Right lobe of liver (tissue), 6 donors: ENCODE results near the gene DYNC2I2. TPM values are rescaled to one million over a fixed set of nuclear protein-coding genes. Genes with fewer than 3 reads are reported as not detected.

ENCODE experiments used
- ATAC-seq, 4 donors: fragments of 200-7000 bp; cut with Tn5 transposase; one replicate each; pipeline ENCODE4 v1.9.1; 2020; ENCODE audit warnings: mild to moderate bottlenecking in 4 of 4, moderate library complexity in 4 of 4
- DNase-seq, 3 donors: peaks; one replicate each; pipeline ENCODE4 v3.0.0-alpha.2; 2020
- H3K27ac ChIP-seq, 3 donors: fragments of 200-600 bp; one replicate each; pipeline ENCODE4 v1.8.0; 2022
- H3K27me3 ChIP-seq, 2 donors: fragments of 200-600 bp; one replicate each; pipeline ENCODE4 v1.8.0; 2022
- H3K36me3 ChIP-seq, 4 donors: fragments of 200-600 bp; sonication (generic) in 1 of 4; one replicate each; pipeline versions ENCODE4 v1.5.1 to v1.8.0; 2017 to 2022; ENCODE audit warnings: control low read depth in 1 of 4
- H3K4me1 ChIP-seq, 4 donors: fragments of 200-600 bp; sonication (generic) in 1 of 4; one replicate each; pipeline versions ENCODE4 v1.5.1 to v1.8.0; 2017 to 2022; ENCODE audit warnings: control low read depth in 1 of 4
- H3K4me3 ChIP-seq, 3 donors: fragments of 200-600 bp; one replicate each; pipeline ENCODE4 v1.8.0; 2022
- H3K9me3 ChIP-seq, 4 donors: fragments of 200-600 bp; sonication (generic) in 1 of 4; one replicate each; pipeline versions ENCODE4 v1.5.1 to v1.8.0; 2017 to 2022; ENCODE audit warnings: control low read depth in 1 of 4
- POLR2A ChIP-seq: fragments of 450-650 bp; IDR thresholded peaks from one replicate; pipeline ENCODE4 v1.6.1; 2017; ENCODE audit warnings: antibody characterized with exemption, mild to moderate bottlenecking
- WGBS: methylation state at CpG from one replicate; pipeline ENCODE4 v1.1.6; 2018; ENCODE audit warnings: low coverage, low lambda C conversion rate; ENCODE audit not compliant: insufficient coverage; ENCODE audit errors: missing lambda C conversion rate; 5-methylcytosine and 5-hydroxymethylcytosine counted together
- intact Hi-C, 2 donors: fragments of 100-400 bp; cut with DNase I; formaldehyde crosslinking; loops; one replicate each; pipeline versions ENCODE4 v1.11.2 to v1.14.1; 2022
- total RNA-seq, 6 experiments: library from RNA; depleted of rRNA in 2 of 6; stranded (reverse); fragments of >200 nt in 2 of 6; fragmentation: NEBNext Ultra II Directional in 3 of 6; extraction: Animal tissue kit (Norgen Biotek cat#: 25700) in 3 of 6; gene quantifications; one replicate each; pipeline versions ENCODE4 v1.1.0 to v1.2.4, GENCODE V29; 2016 to 2023
- TF ChIP-seq, protein P1 (sequence below), 4 donors: fragments of 200-600 bp in 3 of 4; fragments of 450-650 bp in 1 of 4; IDR thresholded peaks; one replicate each; pipeline versions ENCODE4 v1.5.1 to v1.8.0; 2016 to 2022; ENCODE audit warnings: antibody characterized with exemption in 4 of 4, mild to moderate bottlenecking in 2 of 4
- donor health status: DM: no; HTN: yes; CAD: no.
- donor health status: DM: no; HTN: no; CAD: no.
- donor health status: DM: no; HTN: no; CAD: no.
- donor health status: DM: no; HTN: yes; CAD: no.
- donor health status: DM: no; HTN: yes; CAD: no.

DYNC2I2 gene
- total RNA-seq, 6 experiments from 2014 or later = 11.8 to 23.9 (median 18.8) TPM

DNA sequence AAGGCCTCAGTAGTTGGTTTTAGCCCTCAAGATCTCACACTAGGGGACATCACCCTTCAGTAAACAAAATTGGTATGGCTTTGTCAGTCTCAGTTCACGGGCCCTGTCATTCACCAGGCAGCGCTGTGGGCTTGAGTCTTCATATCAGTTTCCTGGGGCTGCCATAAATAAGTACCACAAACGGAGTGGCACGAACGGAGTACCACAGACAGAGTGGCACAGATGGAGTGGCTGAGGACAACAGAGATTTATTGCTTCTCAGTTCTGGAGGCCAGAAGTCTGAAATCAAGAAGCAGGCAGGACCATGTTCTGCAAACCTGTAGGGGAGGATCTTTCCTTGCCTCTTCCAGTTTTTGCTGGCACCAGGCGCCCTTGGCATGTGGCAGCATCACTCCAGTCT, 37.5 kb downstream of the DYNC2I2 start:
- H3K36me3 ChIP-seq = peaks cover 4 to 83% (median 63%) of the 10 kb centered on the region in 4 donors
- H3K27ac ChIP-seq = no peak overlapping the region
- no CpG with 5 or more reads among the region's 6 CpGs for WGBS
- peaks cover 0 to 5% (median 0%) of the 10 kb centered on the region in 4 donors for H3K4me1 ChIP-seq
- TF ChIP-seq POLR2A = no peak
- TF ChIP-seq, protein P1, sequence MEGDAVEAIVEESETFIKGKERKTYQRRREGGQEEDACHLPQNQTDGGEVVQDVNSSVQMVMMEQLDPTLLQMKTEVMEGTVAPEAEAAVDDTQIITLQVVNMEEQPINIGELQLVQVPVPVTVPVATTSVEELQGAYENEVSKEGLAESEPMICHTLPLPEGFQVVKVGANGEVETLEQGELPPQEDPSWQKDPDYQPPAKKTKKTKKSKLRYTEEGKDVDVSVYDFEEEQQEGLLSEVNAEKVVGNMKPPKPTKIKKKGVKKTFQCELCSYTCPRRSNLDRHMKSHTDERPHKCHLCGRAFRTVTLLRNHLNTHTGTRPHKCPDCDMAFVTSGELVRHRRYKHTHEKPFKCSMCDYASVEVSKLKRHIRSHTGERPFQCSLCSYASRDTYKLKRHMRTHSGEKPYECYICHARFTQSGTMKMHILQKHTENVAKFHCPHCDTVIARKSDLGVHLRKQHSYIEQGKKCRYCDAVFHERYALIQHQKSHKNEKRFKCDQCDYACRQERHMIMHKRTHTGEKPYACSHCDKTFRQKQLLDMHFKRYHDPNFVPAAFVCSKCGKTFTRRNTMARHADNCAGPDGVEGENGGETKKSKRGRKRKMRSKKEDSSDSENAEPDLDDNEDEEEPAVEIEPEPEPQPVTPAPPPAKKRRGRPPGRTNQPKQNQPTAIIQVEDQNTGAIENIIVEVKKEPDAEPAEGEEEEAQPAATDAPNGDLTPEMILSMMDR (IDR thresholded peaks at IDR 0.05) = no peak
- no peak overlapping the region for H3K4me3 ChIP-seq
- no peaks in the 10 kb centered on the region for H3K27me3 ChIP-seq
- ATAC-seq (no peak), DNase-seq (no peak)
- no peaks in the 10 kb centered on the region for H3K9me3 ChIP-seq
- intact Hi-C loops = no loop called here

DNA sequence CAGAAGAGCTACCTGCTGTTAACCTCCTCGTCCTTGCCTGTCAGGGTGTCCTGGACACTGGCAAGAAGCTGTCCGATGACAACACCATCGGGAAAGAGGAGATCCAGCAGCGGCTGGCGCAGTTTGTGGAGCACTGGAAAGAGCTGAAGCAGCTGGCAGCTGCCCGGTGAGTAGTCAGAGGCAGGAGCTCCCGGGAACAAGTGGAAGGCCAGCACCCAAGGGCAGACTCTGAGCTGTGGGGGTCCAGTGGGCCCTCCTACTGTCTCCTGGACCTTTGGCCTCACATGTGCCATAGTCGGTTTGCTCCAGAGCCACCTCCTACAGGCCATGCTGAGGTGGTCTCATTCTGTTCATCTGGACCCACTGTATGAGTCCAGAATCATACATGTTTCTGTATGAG, 38.7 kb downstream of the DYNC2I2 start:
- DNase-seq (no peak), ATAC-seq (peak in 1 of 4 donors; percentile 17)
- no peaks in the 10 kb centered on the region for H3K4me1 ChIP-seq
- H3K36me3 ChIP-seq = peaks cover 4 to 95% (median 70%) of the 10 kb centered on the region in 4 donors
- intact Hi-C loops = no loop called here
- H3K27me3 ChIP-seq = no peaks in the 10 kb centered on the region
- H3K27ac ChIP-seq = no peak overlapping the region
- no peaks in the 10 kb centered on the region for H3K9me3 ChIP-seq
- 100% methylated on average over 3 of the region's 8 CpGs for WGBS
- no peak overlapping the region for H3K4me3 ChIP-seq
- no peak for TF ChIP-seq POLR2A
- TF ChIP-seq, protein P1 (IDR thresholded peaks at IDR 0.05) = no peak

DNA sequence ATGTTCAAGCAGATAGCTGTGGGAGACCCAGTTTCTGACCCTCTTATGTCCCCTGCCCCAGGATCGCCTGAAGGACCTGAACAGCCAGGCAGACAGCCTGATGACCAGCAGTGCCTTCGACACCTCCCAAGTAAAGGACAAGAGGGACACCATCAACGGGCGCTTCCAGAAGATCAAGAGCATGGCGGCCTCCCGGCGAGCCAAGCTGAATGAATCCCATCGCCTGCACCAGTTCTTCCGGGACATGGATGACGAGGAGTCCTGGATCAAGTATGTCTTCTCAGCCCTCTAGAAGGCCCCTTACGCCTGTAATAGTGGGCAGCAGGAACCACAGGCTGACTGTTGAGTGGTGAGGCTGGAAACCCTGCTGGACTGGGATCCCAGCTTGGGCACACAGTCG, 41.1 kb downstream of the DYNC2I2 start:
- Histone ChIP-seq H3K27ac (no peak overlapping the region), H3K4me1 (peaks cover 0 to 14% (median 5%) of the 10 kb centered on the region in 4 donors), H3K36me3 (peaks cover 4 to 93% (median 71%) of the 10 kb centered on the region in 4 donors), H3K4me3 (no peak overlapping the region), H3K9me3 (no peaks in the 10 kb centered on the region), H3K27me3 (no peaks in the 10 kb centered on the region)
- TF ChIP-seq POLR2A = no peak
- TF ChIP-seq, protein P1 (IDR thresholded peaks at IDR 0.05) = no peak
- no peak for DNase-seq
- whole genome bisulfite sequencing = 80% methylated on average over 1 of the region's 12 CpGs
- intact Hi-C loops = no loop called here
- ATAC-seq = no peak

DNA sequence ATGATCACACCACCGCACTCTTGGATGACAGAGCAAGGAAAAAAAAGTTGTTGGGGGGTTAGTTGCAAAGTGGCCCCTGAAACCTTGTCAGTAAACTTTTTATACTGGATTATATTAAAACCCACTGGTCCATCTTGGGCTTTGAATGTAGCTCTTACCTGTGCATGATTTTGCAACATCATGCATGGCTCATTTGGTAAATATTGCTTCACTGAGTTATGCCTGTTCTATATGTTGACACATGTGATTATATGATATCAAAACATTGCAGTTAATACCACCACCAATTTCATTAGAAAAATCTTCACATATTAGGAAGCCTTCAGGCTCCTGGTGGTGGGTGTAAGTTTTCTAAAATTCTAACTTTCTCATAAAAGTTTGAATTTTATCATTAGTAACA, 41.9 kb downstream of the DYNC2I2 start:
- Histone ChIP-seq H3K4me3 (no peak overlapping the region), H3K27ac (no peak overlapping the region), H3K4me1 (peaks cover 0 to 14% (median 5%) of the 10 kb centered on the region in 4 donors), H3K27me3 (no peaks in the 10 kb centered on the region), H3K9me3 (no peaks in the 10 kb centered on the region), H3K36me3 (peaks cover 4 to 94% (median 65%) of the 10 kb centered on the region in 4 donors)
- ATAC-seq = peak in 1 of 4 donors; percentile 38
- TF ChIP-seq, protein P1 (IDR thresholded peaks at IDR 0.05) = no peak
- no peak for TF ChIP-seq POLR2A
- 83% methylated on average over 1 of the region's 1 CpG for WGBS
- no peak for DNase-seq
- intact Hi-C loops = no loop called here
